Measurements from ENCODE around the gene NMNAT2.
A peak's percentile ranks its signal among the peaks of the same experiment; 100 is the strongest.

NMNAT2 gene

DNA sequence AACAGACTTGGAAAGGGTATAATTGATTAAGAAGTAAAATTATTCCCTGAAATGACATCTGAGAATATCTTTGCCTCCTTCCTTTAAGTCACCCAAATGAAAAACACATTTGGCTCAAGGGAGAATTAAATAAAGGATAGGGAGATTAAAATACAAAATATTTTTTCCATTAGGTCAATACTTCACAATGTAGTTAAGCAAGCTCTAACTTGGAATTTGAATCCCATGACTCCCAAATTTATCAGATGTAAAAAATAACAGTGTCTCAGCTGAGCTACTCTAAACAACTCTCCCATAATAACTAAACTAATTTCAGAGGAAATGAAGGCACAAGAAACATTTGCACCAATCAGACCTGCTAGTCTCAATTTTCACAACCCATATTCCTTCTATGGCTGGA, 6.5 kb upstream of the NMNAT2 start:
- Histone ChIP-seq H3K27me3 (replicated peaks; ENCODE audit: control insufficient read depth, insufficient read depth, low read length, poor library complexity, severe bottlenecking) (no peaks in the 10 kb centered on the region), H3K9me3 (ENCODE audit: control insufficient read depth, low read length) (no peaks in the 10 kb centered on the region)

DNA sequence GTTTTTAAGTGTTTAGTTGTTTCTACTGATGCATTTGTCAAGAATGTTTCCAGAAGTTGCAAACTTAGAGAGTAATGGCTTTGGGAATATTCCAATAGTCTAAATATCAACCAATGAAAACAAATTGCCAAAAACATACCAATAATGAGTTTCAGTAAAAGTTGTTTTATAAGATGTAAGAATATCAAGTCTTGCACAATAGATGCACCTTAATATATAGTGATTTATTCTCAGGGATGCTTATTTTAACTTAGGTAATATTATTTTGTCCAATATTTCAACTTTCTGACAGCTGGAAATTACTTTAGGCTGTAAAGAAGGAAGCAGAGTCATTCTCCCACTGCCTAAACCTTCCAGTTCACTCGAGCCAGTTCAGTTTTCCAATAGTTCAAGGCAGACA, 5.4 kb upstream of the NMNAT2 start:
- Histone ChIP-seq H3K4me3 (ENCODE audit: insufficient read depth, low read depth, low read length, poor library complexity, severe bottlenecking) (no peak overlapping the region), H3K36me3 (ENCODE audit: control insufficient read depth, insufficient read depth, low read length) (no peaks in the 10 kb centered on the region), H3K27ac (ENCODE audit: insufficient read depth, low read length, poor library complexity, severe bottlenecking) (no peak overlapping the region), H3K4me1 (ENCODE audit: control insufficient read depth, insufficient read depth, low read length, poor library complexity, severe bottlenecking) (no peaks in the 10 kb centered on the region), H3K9me3 (ENCODE audit: control insufficient read depth, low read length) (no peaks in the 10 kb centered on the region), H3K27me3 (replicated peaks; ENCODE audit: control insufficient read depth, insufficient read depth, low read length, poor library complexity, severe bottlenecking) (no peaks in the 10 kb centered on the region)
- DNase-seq = no peak

More for the DNA sequence above, 6.5 kb upstream of the NMNAT2 start:
- H3K36me3 ChIP-seq (ENCODE audit: control insufficient read depth, insufficient read depth, low read length) = no peaks in the 10 kb centered on the region
- H3K27ac ChIP-seq (ENCODE audit: insufficient read depth, low read length, poor library complexity, severe bottlenecking) = no peak overlapping the region
- DNase-seq = no peak
- H3K4me3 ChIP-seq (ENCODE audit: insufficient read depth, low read depth, low read length, poor library complexity, severe bottlenecking) = no peak overlapping the region
- H3K4me1 ChIP-seq (ENCODE audit: control insufficient read depth, insufficient read depth, low read length, poor library complexity, severe bottlenecking) = no peaks in the 10 kb centered on the region

DNA sequence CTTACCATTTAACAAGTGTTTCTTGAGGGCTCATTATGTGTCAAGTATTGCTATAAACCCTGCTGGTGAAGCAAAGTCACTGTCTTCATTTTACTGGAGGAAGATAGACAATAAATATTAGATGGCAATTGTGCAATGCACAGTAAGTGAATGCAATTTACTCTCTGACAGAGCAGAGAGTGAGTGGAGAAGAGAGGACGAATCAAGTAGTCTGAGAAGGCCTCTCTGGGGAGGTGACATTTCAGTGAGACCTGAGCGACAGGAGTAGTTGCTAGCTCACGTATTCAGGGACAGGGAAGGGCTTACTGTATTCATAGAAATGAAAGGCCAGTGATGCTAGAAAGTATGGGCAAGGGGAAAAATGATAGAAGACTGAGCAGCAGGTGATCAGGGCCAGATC, 1.2 kb upstream of the NMNAT2 start:
- Histone ChIP-seq H3K4me3 (ENCODE audit: insufficient read depth, low read depth, low read length, poor library complexity, severe bottlenecking) (no peak overlapping the region), H3K4me1 (ENCODE audit: control insufficient read depth, insufficient read depth, low read length, poor library complexity, severe bottlenecking) (peaks cover 16% of the 10 kb centered on the region), H3K36me3 (ENCODE audit: control insufficient read depth, insufficient read depth, low read length) (no peaks in the 10 kb centered on the region), H3K27me3 (replicated peaks; ENCODE audit: control insufficient read depth, insufficient read depth, low read length, poor library complexity, severe bottlenecking) (peaks cover 14% of the 10 kb centered on the region), H3K27ac (ENCODE audit: insufficient read depth, low read length, poor library complexity, severe bottlenecking) (no peak overlapping the region), H3K9me3 (ENCODE audit: control insufficient read depth, low read length) (no peaks in the 10 kb centered on the region)
- no peak for DNase-seq

DNA sequence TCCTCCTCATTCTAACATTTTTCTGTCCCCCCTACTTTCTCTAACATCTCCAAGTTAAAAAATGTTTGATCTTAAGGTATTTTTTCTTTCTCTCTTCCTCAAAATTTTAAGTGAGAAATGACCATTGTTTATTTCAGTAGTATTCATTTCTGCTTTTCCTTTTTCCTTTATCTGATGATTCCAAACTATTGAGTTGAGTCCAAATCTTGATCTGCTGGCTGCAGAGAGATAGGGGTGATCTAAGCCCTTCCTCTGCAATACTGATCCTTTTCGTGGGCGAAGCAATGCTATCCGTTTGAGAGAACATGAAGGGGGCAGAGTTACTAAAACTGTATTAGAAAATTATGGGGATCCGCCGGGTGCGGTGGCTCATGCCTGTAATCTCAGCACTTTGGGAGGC, 516 bp upstream of the NMNAT2 start:
- Histone ChIP-seq H3K9me3 (ENCODE audit: control insufficient read depth, low read length) (no peaks in the 10 kb centered on the region), H3K4me1 (ENCODE audit: control insufficient read depth, insufficient read depth, low read length, poor library complexity, severe bottlenecking) (peaks cover 16% of the 10 kb centered on the region), H3K27ac (ENCODE audit: insufficient read depth, low read length, poor library complexity, severe bottlenecking) (no peak overlapping the region), H3K36me3 (ENCODE audit: control insufficient read depth, insufficient read depth, low read length) (no peaks in the 10 kb centered on the region), H3K27me3 (replicated peaks; ENCODE audit: control insufficient read depth, insufficient read depth, low read length, poor library complexity, severe bottlenecking) (peaks cover 14% of the 10 kb centered on the region), H3K4me3 (ENCODE audit: insufficient read depth, low read depth, low read length, poor library complexity, severe bottlenecking) (no peak overlapping the region)
- DNase-seq = no peak

DNA sequence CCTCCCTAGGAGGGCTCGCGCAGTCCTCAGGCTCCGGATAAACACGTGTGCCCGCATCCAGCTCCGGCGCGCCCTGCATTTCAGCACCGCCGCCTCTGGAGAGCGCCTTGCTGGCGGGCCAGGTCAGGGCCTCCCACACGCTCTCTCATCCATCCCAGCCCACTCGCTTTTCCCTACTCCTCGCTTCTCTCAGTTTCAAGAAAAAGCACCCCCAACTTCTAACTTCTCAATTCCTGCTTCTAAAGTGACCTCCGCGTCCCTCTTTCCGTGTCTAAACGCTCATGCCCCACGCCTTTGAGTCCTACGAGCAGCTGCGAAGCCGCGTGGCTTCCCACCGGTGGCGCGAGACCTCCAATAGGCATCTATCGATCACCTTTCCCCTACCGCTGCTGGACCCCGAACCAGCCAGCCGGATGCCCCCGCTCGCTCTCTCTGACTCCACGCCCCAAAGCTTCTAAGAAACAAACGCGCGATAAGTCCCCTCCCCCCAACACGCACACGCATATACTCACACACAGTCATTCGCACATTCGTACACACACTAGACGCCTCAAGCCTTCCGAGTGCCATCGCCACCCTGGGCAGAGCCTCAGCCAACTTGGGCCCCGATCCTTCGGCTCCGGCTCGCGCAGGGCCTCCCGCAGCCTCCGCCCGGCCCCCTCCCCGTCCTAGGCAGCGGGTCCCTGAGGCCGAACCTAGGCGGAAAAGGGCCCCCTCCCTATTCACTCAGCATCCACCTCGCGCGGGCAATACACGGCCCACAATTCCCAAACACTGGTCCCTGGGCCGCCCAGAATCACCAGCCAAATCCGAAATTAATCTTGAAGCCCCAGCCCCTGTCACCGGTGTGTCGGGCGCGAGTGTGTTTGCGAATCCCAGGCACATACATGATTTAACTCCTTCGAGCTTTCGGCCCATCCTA, 1.1 kb downstream of the NMNAT2 start:
- Histone ChIP-seq H3K27ac (ENCODE audit: insufficient read depth, low read length, poor library complexity, severe bottlenecking) (no peak overlapping the region), H3K4me1 (ENCODE audit: control insufficient read depth, insufficient read depth, low read length, poor library complexity, severe bottlenecking) (peaks cover 16% of the 10 kb centered on the region), H3K27me3 (replicated peaks; ENCODE audit: control insufficient read depth, insufficient read depth, low read length, poor library complexity, severe bottlenecking) (peaks cover 14% of the 10 kb centered on the region), H3K36me3 (ENCODE audit: control insufficient read depth, insufficient read depth, low read length) (no peaks in the 10 kb centered on the region), H3K9me3 (ENCODE audit: control insufficient read depth, low read length) (no peaks in the 10 kb centered on the region), H3K4me3 (ENCODE audit: insufficient read depth, low read depth, low read length, poor library complexity, severe bottlenecking) (peak overlapping the region; percentile 12)
- no peak for DNase-seq

DNA sequence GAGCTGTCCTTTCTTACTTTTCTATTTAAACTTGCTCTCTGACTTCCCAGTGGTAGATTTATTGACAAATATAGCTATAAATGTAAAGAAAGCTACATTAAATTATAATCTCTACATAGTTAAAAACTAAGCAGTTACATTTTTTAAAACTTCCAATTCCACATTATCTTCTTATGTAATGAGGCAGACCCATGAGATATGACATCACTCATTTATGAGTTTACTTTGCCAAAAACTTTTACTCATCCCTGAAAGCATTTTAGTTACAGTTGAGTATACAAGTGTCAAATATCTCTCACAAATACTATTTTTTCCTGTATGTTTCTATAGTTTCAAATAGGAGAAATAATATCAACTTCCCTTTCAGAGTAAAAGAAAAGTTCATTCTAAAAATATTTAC, 3.8 kb downstream of the NMNAT2 start:
- Histone ChIP-seq H3K4me3 (ENCODE audit: insufficient read depth, low read depth, low read length, poor library complexity, severe bottlenecking) (no peak overlapping the region), H3K36me3 (ENCODE audit: control insufficient read depth, insufficient read depth, low read length) (no peaks in the 10 kb centered on the region), H3K9me3 (ENCODE audit: control insufficient read depth, low read length) (no peaks in the 10 kb centered on the region), H3K4me1 (ENCODE audit: control insufficient read depth, insufficient read depth, low read length, poor library complexity, severe bottlenecking) (peaks cover 16% of the 10 kb centered on the region), H3K27me3 (replicated peaks; ENCODE audit: control insufficient read depth, insufficient read depth, low read length, poor library complexity, severe bottlenecking) (peaks cover 14% of the 10 kb centered on the region), H3K27ac (ENCODE audit: insufficient read depth, low read length, poor library complexity, severe bottlenecking) (no peak overlapping the region)
- DNase-seq = no peak

DNA sequence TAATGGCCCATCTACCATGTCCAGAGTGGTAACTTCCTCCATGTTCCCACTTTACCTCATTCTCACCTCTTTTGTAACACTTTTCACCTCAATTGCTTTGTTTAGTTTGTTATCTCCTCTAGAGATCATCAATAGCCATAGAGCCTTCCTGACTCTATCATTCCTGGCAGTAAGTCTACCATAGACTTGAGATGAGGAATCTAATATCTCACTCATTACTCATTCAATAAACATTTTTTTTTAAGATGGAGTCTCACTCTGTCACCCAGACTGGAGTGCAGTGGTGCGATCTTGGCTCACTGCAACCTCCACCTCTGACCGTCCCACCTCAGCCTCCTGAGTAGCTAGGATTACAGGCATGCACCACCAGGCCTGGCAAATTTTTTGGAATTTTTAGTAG, 7.1 kb downstream of the NMNAT2 start:
- H3K9me3 ChIP-seq (ENCODE audit: control insufficient read depth, low read length) = no peaks in the 10 kb centered on the region
- DNase-seq = no peak
- no peak overlapping the region for H3K4me3 ChIP-seq (ENCODE audit: insufficient read depth, low read depth, low read length, poor library complexity, severe bottlenecking)
- no peak overlapping the region for H3K27ac ChIP-seq (ENCODE audit: insufficient read depth, low read length, poor library complexity, severe bottlenecking)
- H3K36me3 ChIP-seq (ENCODE audit: control insufficient read depth, insufficient read depth, low read length) = no peaks in the 10 kb centered on the region
- H3K4me1 ChIP-seq (ENCODE audit: control insufficient read depth, insufficient read depth, low read length, poor library complexity, severe bottlenecking) = no peaks in the 10 kb centered on the region
- peaks cover 1% of the 10 kb centered on the region for H3K27me3 ChIP-seq (replicated peaks; ENCODE audit: control insufficient read depth, insufficient read depth, low read length, poor library complexity, severe bottlenecking)

DNA sequence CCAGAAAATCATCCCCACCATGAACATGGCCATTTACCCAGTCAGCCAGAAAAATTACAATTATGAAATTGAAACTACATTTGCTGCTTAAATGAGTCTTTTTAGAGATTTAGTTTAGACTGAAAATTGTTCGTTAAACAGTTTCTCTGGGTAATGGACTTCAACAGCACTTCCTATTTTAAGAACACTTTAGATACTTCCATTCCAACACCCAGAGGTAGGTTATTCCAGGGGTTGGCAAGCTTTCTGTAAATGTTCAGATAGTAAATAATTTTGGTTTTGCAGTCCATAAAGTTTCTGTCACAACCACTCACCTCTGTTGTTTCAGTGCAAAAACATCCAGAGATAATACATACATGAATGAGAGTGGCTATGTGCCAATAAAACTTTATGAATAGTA, 10.2 kb downstream of the NMNAT2 start:
- no peak for DNase-seq
- no peaks in the 10 kb centered on the region for H3K27me3 ChIP-seq (replicated peaks; ENCODE audit: control insufficient read depth, insufficient read depth, low read length, poor library complexity, severe bottlenecking)
- H3K27ac ChIP-seq (ENCODE audit: insufficient read depth, low read length, poor library complexity, severe bottlenecking) = no peak overlapping the region
- no peak overlapping the region for H3K4me3 ChIP-seq (ENCODE audit: insufficient read depth, low read depth, low read length, poor library complexity, severe bottlenecking)
- H3K4me1 ChIP-seq (ENCODE audit: control insufficient read depth, insufficient read depth, low read length, poor library complexity, severe bottlenecking) = no peaks in the 10 kb centered on the region
- H3K9me3 ChIP-seq (ENCODE audit: control insufficient read depth, low read length) = no peaks in the 10 kb centered on the region
- no peaks in the 10 kb centered on the region for H3K36me3 ChIP-seq (ENCODE audit: control insufficient read depth, insufficient read depth, low read length)

DNA sequence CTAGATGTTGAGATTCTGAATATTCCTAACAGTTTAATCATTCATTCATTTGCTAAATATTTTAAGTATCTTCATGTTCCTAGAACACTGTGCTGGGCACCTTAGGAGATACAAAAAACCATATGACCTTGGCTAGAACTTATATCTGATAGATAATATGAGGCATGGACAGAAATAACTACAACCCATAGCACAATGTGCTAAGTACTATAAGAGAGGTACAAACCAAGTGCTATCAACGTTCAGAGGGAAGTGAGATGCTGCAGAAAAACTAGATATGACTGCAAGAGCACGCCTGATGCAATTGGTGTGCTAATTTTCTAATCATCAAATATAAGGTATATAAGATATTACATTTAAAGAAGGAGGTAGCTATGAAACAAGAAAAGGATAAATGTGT, 10.7 kb downstream of the NMNAT2 start:
- Histone ChIP-seq H3K27me3 (replicated peaks; ENCODE audit: control insufficient read depth, insufficient read depth, low read length, poor library complexity, severe bottlenecking) (no peaks in the 10 kb centered on the region), H3K4me1 (ENCODE audit: control insufficient read depth, insufficient read depth, low read length, poor library complexity, severe bottlenecking) (no peaks in the 10 kb centered on the region), H3K4me3 (ENCODE audit: insufficient read depth, low read depth, low read length, poor library complexity, severe bottlenecking) (no peak overlapping the region), H3K27ac (ENCODE audit: insufficient read depth, low read length, poor library complexity, severe bottlenecking) (no peak overlapping the region), H3K36me3 (ENCODE audit: control insufficient read depth, insufficient read depth, low read length) (no peaks in the 10 kb centered on the region), H3K9me3 (ENCODE audit: control insufficient read depth, low read length) (no peaks in the 10 kb centered on the region)
- no peak for DNase-seq

DNA sequence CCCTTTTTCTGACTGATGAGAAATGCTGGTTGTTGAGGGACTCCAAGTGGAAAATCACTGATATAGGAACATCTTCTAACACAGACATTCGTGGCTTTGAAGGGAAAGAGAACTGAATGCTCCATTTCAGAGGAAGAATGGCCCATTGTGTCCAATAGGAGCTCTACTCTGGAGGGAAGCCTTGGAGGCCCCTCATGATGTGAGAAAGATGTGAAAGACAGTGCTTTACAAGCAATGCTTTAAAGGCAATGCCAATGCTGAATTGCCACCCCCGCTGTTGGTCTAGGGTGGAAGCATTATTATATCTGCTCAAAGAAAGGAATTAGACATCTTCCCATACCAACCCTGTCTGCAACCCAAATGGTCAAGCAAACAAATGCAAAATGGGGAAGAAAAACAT, 13.7 kb downstream of the NMNAT2 start:
- Histone ChIP-seq H3K4me3 (ENCODE audit: insufficient read depth, low read depth, low read length, poor library complexity, severe bottlenecking) (no peak overlapping the region), H3K4me1 (ENCODE audit: control insufficient read depth, insufficient read depth, low read length, poor library complexity, severe bottlenecking) (no peaks in the 10 kb centered on the region), H3K9me3 (ENCODE audit: control insufficient read depth, low read length) (no peaks in the 10 kb centered on the region), H3K27me3 (replicated peaks; ENCODE audit: control insufficient read depth, insufficient read depth, low read length, poor library complexity, severe bottlenecking) (no peaks in the 10 kb centered on the region), H3K36me3 (ENCODE audit: control insufficient read depth, insufficient read depth, low read length) (no peaks in the 10 kb centered on the region), H3K27ac (ENCODE audit: insufficient read depth, low read length, poor library complexity, severe bottlenecking) (no peak overlapping the region)
- no peak for DNase-seq

Data from effector memory CD4-positive, alpha-beta T cell (primary cell).